Gastroesophageal sphincter (tissue), 4 donors: ENCODE data around the gene SLC22A15. TPM values are rescaled to one million over a fixed set of nuclear protein-coding genes. Genes with fewer than 3 reads are reported as not detected.

ENCODE experiments used
- ATAC-seq: fragments of 150-250 bp; one replicate; pipeline ENCODE4 v1.9.1; 2016; ENCODE audit warnings: mild to moderate bottlenecking, moderate library complexity
- H3K27ac ChIP-seq, 4 donors: fragments of 200-600 bp; sonication (generic) in 3 of 4; 1 replicate in 3 of 4; 2 replicates in 1 of 4; pipeline ENCODE4 v1.5.1; 2016 to 2019
- H3K27me3 ChIP-seq: fragments of 200-600 bp; sonication (generic); one replicate; pipeline ENCODE4 v1.5.1; 2019
- H3K36me3 ChIP-seq, 2 donors: fragments of 200-600 bp; sonication (generic); one replicate each; pipeline ENCODE4 v1.5.1; 2019; ENCODE audit warnings: control low read depth in 1 of 2
- H3K4me1 ChIP-seq, 3 donors: fragments of 200-600 bp; sonication (generic); 1 replicate in 2 of 3; 2 replicates in 1 of 3; pipeline ENCODE4 v1.5.1; 2016 to 2019; ENCODE audit warnings: control low read depth in 2 of 3
- H3K4me3 ChIP-seq, 2 donors: fragments of 200-600 bp; sonication (generic); one replicate each; pipeline ENCODE4 v1.5.1; 2019; ENCODE audit warnings: mild to moderate bottlenecking in 1 of 2, moderate library complexity in 1 of 2
- H3K9me3 ChIP-seq, 3 donors: fragments of 200-600 bp; sonication (generic); one replicate each; pipeline ENCODE4 v1.5.1; 2017 to 2019; ENCODE audit warnings: control low read depth in 2 of 3
- CTCF ChIP-seq, 4 experiments: fragments of 200-600 bp in 2 of 4; fragments of 450-650 bp in 2 of 4; sonication (generic) in 1 of 4; IDR thresholded peaks; one replicate each; pipeline ENCODE4 v1.5.1; 2017 to 2019; ENCODE audit warnings: antibody characterized with exemption in 4 of 4, mild to moderate bottlenecking in 2 of 4, moderate library complexity in 2 of 4
- EP300 ChIP-seq: sonication (generic); formaldehyde crosslinking; IDR thresholded peaks from one replicate; pipeline ENCODE4 v1.6.1; 2017; ENCODE audit warnings: antibody characterized with exemption, mild to moderate bottlenecking
- POLR2A ChIP-seq, 2 donors: fragments of 450-650 bp; IDR thresholded peaks; one replicate each; pipeline ENCODE4 v1.6.1; 2017; ENCODE audit warnings: antibody characterized with exemption in 2 of 2, mild to moderate bottlenecking in 2 of 2, moderate library complexity in 1 of 2
- POLR2AphosphoS5 ChIP-seq: sonication (generic); formaldehyde crosslinking; IDR thresholded peaks from one replicate; pipeline ENCODE4 v1.6.1; 2017; ENCODE audit warnings: antibody characterized with exemption
- WGBS, 2 donors: methylation state at CpG; one replicate each; pipeline ENCODE4 v1.1.5; 2018; ENCODE audit warnings: low coverage in 1 of 2; 5-methylcytosine and 5-hydroxymethylcytosine counted together
- total RNA-seq, 4 donors: library from RNA; depleted of rRNA; stranded (reverse); fragments of >200 nt; gene quantifications; one replicate each; pipeline ENCODE4 v1.1.0, GENCODE V29; 2016

The SLC22A15 gene
- total RNA-seq, 4 donors from 2014 or later, result 2.3 to 6.5 (median 4.1) TPM

DNA sequence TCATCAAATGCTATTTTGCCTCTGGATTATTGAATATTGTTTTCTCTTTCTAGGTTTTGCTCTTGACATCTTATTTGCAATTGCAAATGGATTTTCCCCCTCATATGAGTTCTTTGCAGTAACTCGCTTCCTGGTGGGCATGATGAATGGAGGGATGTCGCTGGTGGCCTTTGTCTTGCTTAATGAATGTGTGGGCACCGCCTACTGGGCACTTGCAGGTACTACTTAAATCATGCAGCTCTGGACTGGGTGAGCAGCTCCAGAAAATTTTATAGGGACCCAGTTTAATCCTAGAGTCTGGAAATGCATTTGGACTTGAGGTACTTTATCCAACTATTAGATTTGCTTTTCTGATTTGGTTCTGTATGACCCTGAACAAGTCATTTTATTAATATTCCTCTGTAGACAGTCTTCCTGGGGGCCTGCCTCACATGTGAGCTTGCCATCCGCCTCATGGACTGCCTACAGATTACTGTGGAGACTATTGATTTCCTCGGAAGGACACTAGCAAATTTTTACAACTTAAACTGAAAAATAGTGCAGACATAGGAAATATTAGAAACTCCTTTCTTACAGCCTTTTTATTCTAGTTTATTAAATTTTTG, 44.5 kb downstream of the SLC22A15 start:
- WGBS, 2 donors, result 59 to 63% methylated on average over 5 of the region's 5 CpGs
- no peaks in the 10 kb centered on the region for H3K4me1 ChIP-seq
- ATAC-seq, result no peak
- H3K27me3 ChIP-seq, result no peaks in the 10 kb centered on the region
- TF ChIP-seq CTCF (IDR thresholded peaks at IDR 0.05) (peak in 2 of 4 experiments; percentile 31 to 41), EP300 (no peak)
- H3K27ac ChIP-seq, result no peak overlapping the region
- no peak overlapping the region for H3K4me3 ChIP-seq
- peaks cover 0 to 11% of the 10 kb centered on the region in 2 donors for H3K36me3 ChIP-seq
- no peaks in the 10 kb centered on the region for H3K9me3 ChIP-seq

GRCh38 chr1:116024626-116025025, 48.3 kb downstream of the SLC22A15 start:
- Histone ChIP-seq H3K27ac (no peak overlapping the region), H3K9me3 (no peaks in the 10 kb centered on the region), H3K36me3 (peaks cover 0 to 19% of the 10 kb centered on the region in 2 donors), H3K4me1 (no peaks in the 10 kb centered on the region), H3K4me3 (no peak overlapping the region), H3K27me3 (no peaks in the 10 kb centered on the region)
- TF ChIP-seq EP300 (no peak), POLR2A (IDR thresholded peaks at IDR 0.05) (no peak), CTCF (IDR thresholded peaks at IDR 0.05) (no peak), POLR2AphosphoS5 (no peak)
- ATAC-seq, result no peak
- 41 to 62% methylated on average over 3 of the region's 3 CpGs for WGBS, 2 donors

DNA sequence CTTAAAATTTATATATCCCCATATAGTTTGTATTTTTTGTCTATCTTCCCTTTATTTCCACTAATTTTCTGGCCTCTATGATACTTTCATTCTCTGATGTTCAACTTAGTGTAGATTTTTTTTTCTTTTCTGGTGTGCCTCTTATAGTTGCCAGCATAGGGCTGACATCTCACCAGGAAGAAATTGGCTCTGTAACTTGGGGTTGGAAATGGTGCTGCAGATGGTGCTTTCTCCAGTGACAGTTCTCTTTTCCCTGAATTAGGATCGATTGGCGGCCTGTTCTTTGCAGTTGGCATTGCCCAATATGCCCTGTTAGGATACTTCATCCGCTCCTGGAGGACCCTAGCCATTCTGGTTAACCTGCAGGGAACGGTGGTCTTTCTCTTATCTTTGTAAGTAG, 50.3 kb downstream of the SLC22A15 start:
- H3K27me3 ChIP-seq, result no peaks in the 10 kb centered on the region
- peaks cover 0 to 22% of the 10 kb centered on the region in 2 donors for H3K36me3 ChIP-seq
- TF ChIP-seq EP300 (no peak), POLR2AphosphoS5 (no peak), POLR2A (IDR thresholded peaks at IDR 0.05) (no peak), CTCF (IDR thresholded peaks at IDR 0.05) (no peak)
- no peaks in the 10 kb centered on the region for H3K9me3 ChIP-seq
- no peak overlapping the region for H3K4me3 ChIP-seq
- no peak overlapping the region for H3K27ac ChIP-seq
- ATAC-seq, result no peak
- no peaks in the 10 kb centered on the region for H3K4me1 ChIP-seq
- WGBS, 2 donors, result 79% methylated on average over 3 of the region's 4 CpGs; no CpG with 5 or more reads in 1 of the 2 donors

GRCh38 chr1:116031302-116031835, 55.1 kb downstream of the SLC22A15 start:
- H3K4me3 ChIP-seq, result no peak overlapping the region
- no peak for ATAC-seq
- peaks cover 0 to 37% of the 10 kb centered on the region in 2 donors for H3K36me3 ChIP-seq
- 86 to 88% methylated on average over 6 to 11 of the region's 13 CpGs for WGBS, 2 donors
- no peaks in the 10 kb centered on the region for H3K4me1 ChIP-seq
- no peaks in the 10 kb centered on the region for H3K27me3 ChIP-seq
- H3K9me3 ChIP-seq, result no peaks in the 10 kb centered on the region
- no peak overlapping the region for H3K27ac ChIP-seq
- TF ChIP-seq EP300 (no peak), CTCF (IDR thresholded peaks at IDR 0.05) (no peak), POLR2AphosphoS5 (no peak), POLR2A (IDR thresholded peaks at IDR 0.05) (no peak)

- Histone ChIP-seq H3K9me3 (no peaks in the 10 kb centered on the region), H3K27me3 (no peaks in the 10 kb centered on the region), H3K27ac (no peak overlapping the region), H3K4me3 (no peak overlapping the region), H3K4me1 (no peaks in the 10 kb centered on the region), H3K36me3 (peaks cover 0 to 36% of the 10 kb centered on the region in 2 donors)
- ATAC-seq, result no peak
- TF ChIP-seq CTCF (IDR thresholded peaks at IDR 0.05) (no peak), POLR2A (IDR thresholded peaks at IDR 0.05) (no peak), EP300 (no peak), POLR2AphosphoS5 (no peak)
- 50 to 55% methylated on average over 1 to 3 of the region's 3 CpGs for WGBS, 2 donors
Observed at GRCh38 chr1:116033322-116033721, 57.0 kb downstream of the SLC22A15 start.
